GM23338 (cell line): ENCODE data around the gene MAN2B2.

Experiments
- CREB1 ChIP-seq: fragments of 250-450 bp; sonication (Bioruptor Pico); IDR thresholded peaks from 2 replicates; pipeline ENCODE4 v1.5.0; 2020; ENCODE audit warnings: low read depth, mild to moderate bottlenecking, moderate library complexity
- CTCF ChIP-seq, 2 experiments: fragments of 200-600 bp in 1 of 2; sonication (generic) in 1 of 2; conservative IDR thresholded peaks; 2 replicates each; pipeline versions ENCODE4 v1.5.1 to v1.6.1; 2016 to 2017; ENCODE audit warnings: antibody characterized with exemption in 2 of 2, low read depth in 2 of 2, mild to moderate bottlenecking in 2 of 2, moderate library complexity in 1 of 2
- EZH2 ChIP-seq: fragments of 200-600 bp; sonication (generic); IDR thresholded peaks from one replicate; pipeline ENCODE4 v1.8.0; 2017; ENCODE audit warnings: antibody characterized with exemption, mild to moderate bottlenecking, low read depth; ENCODE audit not compliant: unreplicated experiment
- EZH2phosphoT487 ChIP-seq: fragments of 200-600 bp; sonication (generic); IDR thresholded peaks from one replicate; pipeline ENCODE4 v1.8.1; 2018; ENCODE audit warnings: antibody characterized with exemption; ENCODE audit not compliant: unreplicated experiment
- POLR2AphosphoS5 ChIP-seq: IDR thresholded peaks from 2 replicates; pipeline ENCODE4 v1.6.1; 2016; ENCODE audit warnings: antibody characterized with exemption, low read depth
- TF ChIP-seq, protein P1 (sequence below): IDR thresholded peaks from one replicate; pipeline ENCODE4 v1.6.1; 2018; ENCODE audit warnings: antibody characterized with exemption; ENCODE audit not compliant: unreplicated experiment
- TF ChIP-seq, protein P2 (sequence below): IDR thresholded peaks from 2 replicates; pipeline ENCODE4 v1.6.1; 2016; ENCODE audit warnings: antibody characterized with exemption

GRCh38 chr4:6641164-6641970 lies 66.4 kb downstream of the MAN2B2 start:
- TF ChIP-seq EZH2 (no peak), CTCF (conservative IDR thresholded peaks at IDR 0.05; ENCODE audit: low read depth in 2 of 2) (no peak), POLR2AphosphoS5 (no peak), EZH2phosphoT487 (no peak), CREB1 (CRISPR knock-in tag) (no peak)
- TF ChIP-seq, protein P1, sequence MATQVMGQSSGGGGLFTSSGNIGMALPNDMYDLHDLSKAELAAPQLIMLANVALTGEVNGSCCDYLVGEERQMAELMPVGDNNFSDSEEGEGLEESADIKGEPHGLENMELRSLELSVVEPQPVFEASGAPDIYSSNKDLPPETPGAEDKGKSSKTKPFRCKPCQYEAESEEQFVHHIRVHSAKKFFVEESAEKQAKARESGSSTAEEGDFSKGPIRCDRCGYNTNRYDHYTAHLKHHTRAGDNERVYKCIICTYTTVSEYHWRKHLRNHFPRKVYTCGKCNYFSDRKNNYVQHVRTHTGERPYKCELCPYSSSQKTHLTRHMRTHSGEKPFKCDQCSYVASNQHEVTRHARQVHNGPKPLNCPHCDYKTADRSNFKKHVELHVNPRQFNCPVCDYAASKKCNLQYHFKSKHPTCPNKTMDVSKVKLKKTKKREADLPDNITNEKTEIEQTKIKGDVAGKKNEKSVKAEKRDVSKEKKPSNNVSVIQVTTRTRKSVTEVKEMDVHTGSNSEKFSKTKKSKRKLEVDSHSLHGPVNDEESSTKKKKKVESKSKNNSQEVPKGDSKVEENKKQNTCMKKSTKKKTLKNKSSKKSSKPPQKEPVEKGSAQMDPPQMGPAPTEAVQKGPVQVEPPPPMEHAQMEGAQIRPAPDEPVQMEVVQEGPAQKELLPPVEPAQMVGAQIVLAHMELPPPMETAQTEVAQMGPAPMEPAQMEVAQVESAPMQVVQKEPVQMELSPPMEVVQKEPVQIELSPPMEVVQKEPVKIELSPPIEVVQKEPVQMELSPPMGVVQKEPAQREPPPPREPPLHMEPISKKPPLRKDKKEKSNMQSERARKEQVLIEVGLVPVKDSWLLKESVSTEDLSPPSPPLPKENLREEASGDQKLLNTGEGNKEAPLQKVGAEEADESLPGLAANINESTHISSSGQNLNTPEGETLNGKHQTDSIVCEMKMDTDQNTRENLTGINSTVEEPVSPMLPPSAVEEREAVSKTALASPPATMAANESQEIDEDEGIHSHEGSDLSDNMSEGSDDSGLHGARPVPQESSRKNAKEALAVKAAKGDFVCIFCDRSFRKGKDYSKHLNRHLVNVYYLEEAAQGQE = no peak
- TF ChIP-seq, protein P2, sequence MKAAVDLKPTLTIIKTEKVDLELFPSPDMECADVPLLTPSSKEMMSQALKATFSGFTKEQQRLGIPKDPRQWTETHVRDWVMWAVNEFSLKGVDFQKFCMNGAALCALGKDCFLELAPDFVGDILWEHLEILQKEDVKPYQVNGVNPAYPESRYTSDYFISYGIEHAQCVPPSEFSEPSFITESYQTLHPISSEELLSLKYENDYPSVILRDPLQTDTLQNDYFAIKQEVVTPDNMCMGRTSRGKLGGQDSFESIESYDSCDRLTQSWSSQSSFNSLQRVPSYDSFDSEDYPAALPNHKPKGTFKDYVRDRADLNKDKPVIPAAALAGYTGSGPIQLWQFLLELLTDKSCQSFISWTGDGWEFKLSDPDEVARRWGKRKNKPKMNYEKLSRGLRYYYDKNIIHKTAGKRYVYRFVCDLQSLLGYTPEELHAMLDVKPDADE = no peak
